ENCODE measurements around the gene OR8D4.
"Not testable (repeated sequence)": the region's sequence is repeated elsewhere in the genome, so short reads cannot be mapped to it uniquely, and the experiment has no call there.

Gene OR8D4

DNA sequence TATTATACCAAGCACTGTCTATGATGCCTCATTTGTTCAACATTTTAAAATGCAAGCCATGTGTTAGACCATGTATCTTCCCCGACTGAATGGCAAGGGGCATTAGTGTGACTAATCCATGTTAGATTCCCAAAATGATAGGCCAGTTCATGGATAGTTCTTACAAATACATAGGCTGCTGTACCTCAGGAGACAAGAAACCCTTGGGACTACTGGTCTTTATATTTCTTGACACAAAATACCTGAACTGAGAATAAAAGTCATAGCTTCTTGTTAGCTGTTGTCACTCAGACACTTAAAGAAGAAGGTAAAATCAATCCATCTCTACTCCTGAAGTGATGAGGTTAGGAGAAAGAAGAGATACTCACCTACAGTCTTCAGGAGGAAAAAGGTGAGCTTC, at the start of gene OR8D4:
Gene OR8D4, plus strand, starts transcription at position 301 of the 400 bp plus-strand sequence. CDS start 4,265 bp downstream, outside the sequence.
- DNase-seq (ENCODE audit: low read depth in 2 of 2), result no peak

DNA sequence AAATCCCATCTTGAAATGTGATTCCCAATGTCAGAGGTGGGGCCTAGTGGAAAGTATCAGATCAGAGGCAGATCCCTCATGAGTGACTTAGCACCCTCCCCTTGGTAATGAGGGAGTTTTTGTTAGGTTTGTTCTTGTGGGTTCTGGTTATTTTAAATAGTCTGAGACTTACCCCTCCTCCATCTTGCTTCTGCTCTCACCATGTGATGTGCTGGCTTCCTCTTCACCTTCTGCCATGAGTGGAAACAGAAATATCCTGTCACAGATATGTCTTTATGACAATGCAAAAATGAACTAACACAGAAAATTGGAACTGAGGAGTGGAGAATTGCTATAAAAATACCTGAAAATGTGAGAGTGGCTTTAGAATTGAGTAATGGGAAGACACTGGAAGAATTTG, 49.6 kb upstream of the OR8D4 start:
- DNase-seq (ENCODE audit: low read depth in 2 of 2), result no peak

DNA sequence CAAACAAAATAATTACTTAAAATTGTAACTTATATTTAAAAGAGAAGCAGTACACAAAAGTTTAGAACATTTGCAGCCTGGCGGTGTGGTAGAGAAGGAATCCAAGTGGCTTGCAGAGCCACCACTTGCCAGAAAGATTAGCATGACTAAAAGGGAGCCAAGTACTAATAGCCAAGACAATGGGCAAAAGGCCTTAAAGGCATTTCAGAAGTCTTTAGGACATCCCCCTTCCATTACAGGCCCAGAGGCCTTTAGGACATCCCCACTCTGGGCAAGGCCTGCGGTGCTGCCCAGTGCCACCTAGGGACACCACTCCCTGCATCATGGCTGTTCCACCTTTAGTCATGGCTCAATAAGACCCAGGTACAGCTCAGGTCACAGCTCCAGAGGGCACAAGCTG, 48.9 kb upstream of the OR8D4 start:
- DNase-seq (ENCODE audit: low read depth in 2 of 2), result no peak

DNA sequence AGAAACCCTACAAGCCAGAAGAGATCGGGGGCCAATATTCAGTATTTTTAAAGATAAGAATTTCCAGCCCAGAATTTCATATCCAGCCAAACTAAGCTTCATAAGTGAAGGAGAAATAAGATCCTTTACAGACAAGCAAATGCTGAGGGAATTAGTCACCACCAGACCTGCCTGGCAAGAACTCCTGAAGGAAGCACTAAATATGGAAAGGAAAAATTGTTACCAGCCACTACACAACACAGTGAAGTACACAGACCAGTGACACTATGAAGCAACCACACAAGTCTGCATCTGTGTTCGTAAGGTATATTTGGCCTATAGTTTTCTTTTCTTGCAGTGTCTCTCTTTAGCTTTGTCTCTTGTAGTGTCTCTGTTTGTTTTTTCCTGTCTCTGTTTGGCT, 45.5 kb upstream of the OR8D4 start:
- no peak for DNase-seq (ENCODE audit: low read depth in 2 of 2)

DNA sequence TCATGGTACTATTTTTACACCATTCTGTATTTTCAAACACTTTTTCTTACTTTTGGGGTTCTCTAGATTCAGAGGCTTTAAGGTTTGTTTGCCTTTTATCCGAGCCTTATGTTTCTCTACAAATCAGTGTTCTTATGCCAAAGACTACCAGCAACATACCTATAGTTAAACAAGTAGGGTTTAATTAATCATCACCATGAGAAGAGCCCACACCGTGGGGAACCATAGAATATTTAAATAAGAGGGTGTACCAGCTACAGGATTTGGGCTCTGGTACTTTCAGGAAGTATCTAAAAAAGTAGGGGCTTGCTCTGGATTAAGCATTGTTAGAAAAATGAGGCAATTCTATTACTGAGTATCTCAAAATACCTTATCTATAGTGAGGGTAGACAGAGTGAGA, 42.2 kb upstream of the OR8D4 start:
- no peak for DNase-seq (ENCODE audit: low read depth in 2 of 2)

DNA sequence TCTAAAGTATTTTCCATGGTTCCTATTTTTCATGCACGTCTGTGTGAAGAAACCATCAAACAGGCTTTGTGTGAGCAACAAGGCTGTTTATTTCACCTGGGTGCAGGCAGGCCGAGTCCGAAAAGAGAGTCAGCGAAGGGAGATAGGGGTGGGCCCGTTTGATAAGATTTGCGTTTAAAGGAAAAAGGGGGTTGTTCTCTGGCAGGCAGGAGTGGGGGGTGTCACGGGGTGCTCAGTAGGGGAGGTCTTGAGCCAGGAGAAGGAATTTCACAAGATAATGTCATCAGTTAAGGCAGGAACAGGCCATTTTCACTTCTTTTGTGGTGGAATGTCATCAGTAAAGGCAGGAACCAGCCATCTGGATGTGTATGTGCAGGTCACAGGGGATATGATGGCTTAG, 36.7 kb upstream of the OR8D4 start:
- not testable (repeated sequence) for DNase-seq (ENCODE audit: low read depth in 2 of 2)

DNA sequence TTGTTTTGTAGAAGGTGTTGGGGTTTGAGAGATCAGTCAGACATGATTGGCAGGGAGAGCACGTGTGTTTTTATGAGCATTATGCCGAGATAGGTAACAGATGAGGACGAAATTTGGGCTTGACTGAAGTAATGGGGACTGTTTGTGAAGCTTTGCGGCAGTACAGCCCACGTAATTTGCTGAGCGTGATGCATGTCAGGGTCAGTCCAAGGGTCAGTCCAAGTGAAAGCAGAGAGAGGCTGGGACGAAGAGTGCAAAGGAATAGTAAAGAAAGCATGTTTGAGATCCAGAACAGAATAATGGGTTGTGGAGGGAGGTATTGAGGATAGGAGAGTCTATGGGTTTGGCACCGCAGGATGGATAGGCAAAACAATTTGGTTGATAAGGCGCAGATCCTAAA, 34.2 kb upstream of the OR8D4 start:
- not testable (repeated sequence) for DNase-seq (ENCODE audit: low read depth in 2 of 2)

DNA sequence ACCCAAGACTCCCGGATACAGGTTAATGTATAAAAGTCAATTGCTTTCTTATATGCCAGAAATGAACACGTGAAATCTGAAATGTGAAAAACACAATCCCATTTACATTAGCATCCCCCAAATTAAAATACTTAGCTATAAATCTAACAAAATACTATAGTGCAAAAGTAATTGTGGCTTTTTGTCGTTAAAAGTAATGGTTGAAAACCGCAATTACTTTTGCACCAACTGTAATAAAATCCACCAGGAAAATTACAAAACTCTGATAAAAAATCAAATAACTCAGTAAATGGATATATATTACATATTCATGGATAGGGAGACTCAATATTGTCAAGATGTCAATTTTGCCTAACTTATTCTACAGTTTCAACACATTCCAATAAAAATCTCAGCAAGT, 21.1 kb upstream of the OR8D4 start:
- DNase-seq (ENCODE audit: low read depth in 2 of 2), result no peak

DNA sequence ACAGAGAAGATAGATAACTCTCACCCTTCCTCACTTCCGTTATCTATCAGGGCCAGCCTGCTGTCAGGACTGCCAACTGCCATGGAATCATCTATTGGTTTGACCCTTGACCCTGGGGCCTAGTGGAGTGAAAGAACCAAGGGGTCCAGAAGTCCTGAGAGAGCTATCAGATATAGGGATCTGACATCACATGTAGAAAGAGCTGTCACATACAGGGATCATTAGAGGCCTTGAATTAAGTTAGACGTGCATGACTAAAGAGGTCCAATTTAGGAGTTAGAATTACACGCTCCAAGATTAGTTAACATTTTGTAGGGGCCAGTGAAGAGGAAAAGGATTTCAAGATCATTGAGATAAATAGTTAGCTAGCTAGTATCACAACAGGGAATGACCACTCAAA, 16.4 kb upstream of the OR8D4 start, which contains the start of gene TMEM225:
Gene TMEM225, minus strand, starts transcription at position 101 of the 400 bp plus-strand sequence. CDS start 245 bp downstream, outside the sequence.
- DNase-seq (ENCODE audit: low read depth in 2 of 2), result no peak

DNA sequence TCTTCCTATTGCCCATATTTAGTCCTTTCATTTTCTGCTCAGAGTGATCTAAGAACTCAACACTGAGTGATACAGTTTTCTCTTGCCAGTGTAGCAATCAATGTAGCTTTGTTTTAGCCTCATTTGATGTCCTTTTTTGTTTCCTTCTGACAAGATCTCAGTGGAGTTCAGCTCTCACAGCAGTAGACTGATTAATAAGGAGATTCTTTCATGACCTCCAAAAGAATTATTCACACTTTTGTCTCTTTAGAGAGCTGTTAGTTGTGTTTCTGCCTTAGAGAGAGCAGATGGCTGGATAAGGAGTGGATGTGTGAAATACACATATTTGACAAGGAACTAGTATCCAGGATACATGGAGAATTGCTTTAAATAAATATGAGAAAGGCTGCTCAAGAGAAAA, 9.9 kb upstream of the OR8D4 start:
- DNase-seq (ENCODE audit: low read depth in 2 of 2), result no peak

DNA sequence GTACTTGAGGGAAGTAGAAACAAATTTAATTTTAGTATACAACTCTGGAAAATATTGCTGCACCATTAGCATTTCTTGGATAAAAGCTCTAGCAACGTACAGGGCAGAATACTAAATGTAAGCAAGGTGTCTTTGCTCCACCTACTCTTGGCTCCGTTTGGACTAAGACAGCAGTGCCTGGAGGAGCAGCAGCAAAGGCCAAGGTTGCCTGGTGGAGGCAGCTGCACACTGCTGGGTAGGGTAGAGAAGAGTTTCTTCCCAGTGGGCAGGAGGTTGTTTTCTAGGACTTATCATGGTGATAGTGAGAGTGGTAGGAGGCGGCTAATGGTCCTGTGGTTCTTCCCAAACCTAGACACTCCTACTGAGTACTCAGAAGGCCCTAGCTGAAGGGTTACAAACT, 2.2 kb upstream of the OR8D4 start:
- no peak for DNase-seq (ENCODE audit: low read depth in 2 of 2)

DNA sequence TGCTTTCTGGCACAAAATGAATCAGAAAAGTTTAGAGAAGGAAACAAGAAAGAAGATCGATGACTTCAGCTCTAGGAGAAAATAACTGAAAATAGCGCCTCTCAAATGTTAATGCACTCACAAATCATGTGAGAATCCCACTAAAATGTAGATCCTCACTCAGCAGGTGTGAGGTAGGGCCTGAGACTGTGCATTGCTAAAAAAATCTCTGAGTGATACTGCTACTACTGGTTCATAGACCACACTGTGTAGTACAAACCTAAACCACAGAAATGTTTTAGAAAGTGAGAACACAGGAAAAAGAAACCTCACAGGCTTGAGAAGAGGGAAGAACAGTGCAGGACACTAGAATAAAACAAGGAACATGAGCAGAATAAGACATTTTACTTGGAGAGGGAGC, 2.0 kb downstream of the OR8D4 start:
- DNase-seq (ENCODE audit: low read depth in 2 of 2), result no peak

DNA sequence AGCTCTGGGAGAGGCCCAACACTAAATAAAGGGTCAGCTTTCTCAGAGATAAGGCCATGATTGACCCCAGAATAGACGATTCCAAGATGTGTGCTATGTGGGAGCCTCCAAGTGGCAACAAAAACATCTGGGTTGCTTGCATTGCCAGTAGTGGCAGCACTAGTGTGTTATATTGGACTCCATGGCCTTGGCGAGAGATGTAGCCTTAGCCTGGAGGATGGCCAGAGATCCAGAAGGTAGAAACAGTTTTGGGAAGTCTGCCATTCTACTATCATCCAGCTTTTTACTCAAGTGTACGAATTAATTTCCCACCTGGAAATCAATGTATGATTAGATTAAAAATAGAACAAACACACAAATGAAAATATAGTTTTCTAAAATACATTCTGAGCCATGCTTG, 3.0 kb downstream of the OR8D4 start:
- no peak for DNase-seq (ENCODE audit: low read depth in 2 of 2)

DNA sequence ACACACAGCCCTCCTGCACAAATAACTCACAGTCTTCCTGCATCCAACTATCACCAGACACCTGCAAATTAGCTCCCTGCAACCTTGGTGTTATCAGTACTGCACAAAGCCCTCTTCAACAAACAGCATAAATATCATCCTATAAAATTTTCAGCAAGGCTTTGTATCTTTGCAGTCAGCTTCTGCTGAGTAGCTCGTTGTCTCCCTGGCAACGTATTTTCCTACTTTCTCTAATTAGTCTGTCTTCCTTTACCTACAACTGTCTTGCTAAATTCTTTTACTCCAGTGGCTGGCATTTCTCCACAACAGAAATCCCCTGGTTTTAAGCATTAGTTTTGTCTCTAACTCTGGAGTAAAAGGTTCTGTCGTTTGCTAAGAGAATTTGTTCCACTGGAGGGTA, 3.9 kb downstream of the OR8D4 start:
- DNase-seq (ENCODE audit: low read depth in 2 of 2), result no peak

DNA sequence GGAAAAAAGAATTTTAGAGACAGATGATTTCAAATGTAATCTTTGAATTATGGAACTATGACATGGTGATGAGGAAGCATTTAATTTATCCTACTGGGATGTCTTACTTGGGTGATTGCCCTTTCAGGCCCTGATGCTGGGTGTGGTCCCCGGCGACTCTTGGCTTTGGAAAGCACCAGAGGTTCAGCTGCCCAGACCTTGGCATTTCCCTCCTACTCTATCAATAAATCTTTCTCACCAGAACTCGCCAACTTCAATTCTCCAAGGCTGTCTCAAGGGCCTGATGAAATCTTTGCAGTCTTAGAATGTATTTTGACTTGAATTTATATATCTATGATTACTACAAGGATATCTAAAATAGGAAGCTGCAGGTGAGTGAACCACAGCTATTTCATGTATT, 19.0 kb downstream of the OR8D4 start:
- no peak for DNase-seq (ENCODE audit: low read depth in 2 of 2)

DNA sequence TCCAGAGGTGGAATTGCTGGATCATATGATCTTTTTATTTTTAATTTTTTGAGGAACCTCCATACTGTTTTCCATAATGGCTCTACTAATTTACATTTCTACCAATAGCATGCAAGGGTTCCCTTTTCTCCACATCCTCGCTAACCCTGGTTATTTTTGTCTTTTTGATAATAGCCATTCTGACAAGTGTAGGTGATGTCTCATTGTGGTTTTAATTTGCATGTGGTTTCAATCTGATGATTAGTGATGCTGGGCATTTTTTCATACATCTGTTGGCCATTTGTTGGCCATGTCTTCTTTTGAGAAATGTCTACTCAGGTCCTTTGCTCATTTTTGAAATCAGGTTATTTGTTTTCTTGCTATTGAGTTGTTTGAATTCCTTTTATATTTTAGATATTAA, 22.1 kb downstream of the OR8D4 start:
- no peak for DNase-seq (ENCODE audit: low read depth in 2 of 2)

DNA sequence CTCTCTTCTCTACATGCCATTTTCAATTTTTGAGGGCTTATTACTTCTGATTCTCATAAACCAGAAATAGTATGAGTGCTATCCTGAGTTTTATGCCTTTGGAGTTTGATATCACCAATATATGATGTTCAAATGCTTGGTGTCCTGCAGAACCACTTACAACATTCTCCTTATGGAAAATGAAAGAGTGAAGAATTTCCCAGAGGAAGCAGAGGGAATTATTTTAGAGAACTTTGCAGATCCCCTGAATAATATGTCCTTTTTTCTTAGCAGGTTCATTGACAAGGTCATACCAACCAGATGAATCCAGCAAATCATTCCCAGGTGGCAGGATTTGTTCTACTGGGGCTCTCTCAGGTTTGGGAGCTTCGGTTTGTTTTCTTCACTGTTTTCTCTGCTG, 37.4 kb downstream of the OR8D4 start, which contains the start of gene OR4D5:
Gene OR4D5, plus strand, starts transcription at position 301 of the 400 bp plus-strand sequence. Its CDS starts 0 bp downstream, at position 301.
- no peak for DNase-seq (ENCODE audit: low read depth in 2 of 2)

DNA sequence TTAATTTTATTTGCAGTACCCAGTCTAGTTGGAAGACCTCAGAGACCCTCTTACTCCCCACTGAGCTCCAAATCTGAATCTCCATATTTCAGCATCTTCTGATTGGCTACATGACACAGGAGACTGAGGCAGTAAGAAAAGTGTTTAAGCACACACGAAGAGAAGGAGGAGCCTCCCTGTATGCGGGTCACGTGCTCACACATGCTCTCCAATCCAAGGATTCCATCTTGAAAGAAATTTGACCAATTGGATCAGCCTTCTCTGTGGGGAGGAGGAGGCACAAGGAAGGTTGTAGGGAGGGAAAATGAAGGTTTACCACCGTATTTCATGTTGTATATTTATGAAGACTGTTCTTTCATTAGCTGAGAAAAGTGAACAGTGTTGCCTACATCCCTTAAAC, 40.4 kb downstream of the OR8D4 start:
- DNase-seq (ENCODE audit: low read depth in 2 of 2), result no peak

DNA sequence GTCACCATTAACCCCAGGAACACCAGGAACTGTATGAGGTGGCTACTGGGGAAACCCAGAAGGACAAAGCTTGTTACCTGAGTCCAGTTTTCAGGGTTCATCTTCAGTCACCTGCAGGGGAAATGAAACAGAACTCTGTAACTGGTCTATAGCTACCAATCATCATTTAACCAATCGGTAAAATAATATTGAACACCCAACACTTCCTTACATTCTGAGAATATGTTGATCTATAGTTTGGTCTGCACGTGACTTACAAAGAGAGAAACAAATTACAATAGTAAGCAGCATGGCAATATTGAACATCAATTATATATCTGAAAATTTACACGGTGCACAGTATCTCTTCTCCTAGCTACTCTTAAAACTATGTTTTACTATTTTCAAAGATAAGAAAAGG, 41.8 kb downstream of the OR8D4 start, which contains the start of gene OR6T1:
Gene OR6T1, minus strand, starts transcription at position 101 of the 400 bp plus-strand sequence. Its CDS starts 0 bp downstream, at position 101.
- DNase-seq (ENCODE audit: low read depth in 2 of 2), result no peak

DNA sequence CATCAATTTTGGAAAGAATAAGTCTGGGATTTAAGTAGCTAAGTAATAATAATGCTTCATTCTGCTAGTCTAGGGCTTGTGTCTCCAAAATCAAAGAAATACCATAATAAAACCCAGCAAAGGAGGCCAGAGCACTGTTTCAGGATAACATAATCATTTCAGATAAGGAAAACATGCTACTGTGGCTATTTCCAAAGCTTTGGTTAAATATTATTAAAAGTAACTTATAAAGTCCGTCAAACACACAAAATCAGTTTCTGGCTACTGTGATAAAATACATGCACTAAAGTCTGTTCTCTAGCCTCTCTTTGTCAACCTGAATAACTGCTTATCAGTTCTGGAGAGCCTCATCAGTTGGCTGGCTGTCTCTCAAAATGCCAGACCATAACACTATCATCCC, 43.2 kb downstream of the OR8D4 start:
- DNase-seq (ENCODE audit: low read depth in 2 of 2), result no peak

DNA sequence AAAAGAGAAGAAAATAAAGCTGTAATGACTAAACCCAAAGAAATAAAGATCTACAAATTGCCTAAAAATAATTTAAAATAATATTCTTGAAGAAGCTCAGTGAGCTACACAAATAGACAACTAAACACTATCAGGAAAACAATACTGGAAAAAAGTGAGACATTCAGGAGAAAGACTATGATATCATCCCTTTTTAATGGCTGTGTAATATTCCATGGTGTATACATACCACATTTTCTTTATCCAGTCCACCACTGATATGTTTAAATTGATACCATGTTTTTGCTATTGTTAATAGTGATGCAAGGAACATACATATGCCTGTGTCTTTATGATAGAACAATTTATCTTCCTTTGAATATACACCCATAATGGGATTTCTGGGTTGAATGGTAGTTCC, 54.8 kb downstream of the OR8D4 start:
- no peak for DNase-seq (ENCODE audit: low read depth in 2 of 2)

Data from fibroblast of skin of left biceps (primary cell).